GM08714 (cell line): Measurements from ENCODE around the gene FUCA1.
"Not testable (repeated sequence)": the region's sequence is repeated elsewhere in the genome, so short reads cannot be mapped to it uniquely, and the experiment has no call there.

Experiments
- H3K4me3 ChIP-seq: fragments of 200-500 bp; sonication (Bioruptor generic); 2 replicates; pipeline ENCODE4 v1.5.1; 2014; ENCODE audit warnings: mild to moderate bottlenecking, low read length, inconsistent platforms
- ZNF274 ChIP-seq: IDR thresholded peaks from 2 replicates; pipeline ENCODE4 v1.6.1; 2012; ENCODE audit warnings: mild to moderate bottlenecking, low read depth, low read length

FUCA1 gene

DNA sequence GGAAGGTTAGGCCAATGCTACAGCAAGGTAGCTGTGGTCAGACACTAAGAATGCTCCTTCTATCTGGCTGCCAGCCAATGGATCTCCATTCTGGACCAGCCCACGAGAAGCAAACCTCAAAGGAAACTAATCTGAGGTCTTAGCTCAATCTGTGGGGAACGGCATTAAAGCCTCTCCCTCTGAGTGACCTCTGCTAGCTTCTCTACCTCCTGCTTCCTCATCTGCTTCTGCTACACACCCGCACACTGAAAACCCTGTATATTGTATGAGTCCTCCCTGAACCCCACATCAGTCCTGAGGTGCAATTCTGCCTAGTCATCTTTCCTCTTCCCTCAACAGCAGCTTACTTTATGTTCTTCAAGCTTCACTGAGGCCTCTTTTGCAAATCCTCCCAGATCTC is 60.6 kb downstream of the FUCA1 start:
- no peak overlapping the region for H3K4me3 ChIP-seq
- no peak for TF ChIP-seq ZNF274

DNA sequence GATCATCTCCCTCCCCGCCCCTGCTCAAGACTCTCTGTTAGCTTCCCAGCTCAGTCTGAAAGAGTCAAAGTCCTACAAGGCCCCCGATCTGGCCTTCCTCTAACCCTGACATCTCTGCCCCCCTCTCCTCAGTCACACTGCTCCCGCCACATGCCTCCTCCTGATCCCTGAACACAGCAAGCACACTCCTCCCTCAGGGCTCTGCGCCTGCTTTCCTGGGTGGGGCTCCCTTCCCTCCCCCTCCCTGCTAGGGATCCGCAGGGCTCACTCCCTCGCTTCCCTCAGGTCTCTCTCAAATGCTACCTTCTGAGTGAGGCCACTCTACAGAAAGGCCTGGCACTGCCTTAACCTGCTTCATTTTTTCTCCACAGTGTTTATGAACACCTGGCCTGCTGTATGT is 61.8 kb downstream of the FUCA1 start:
- no peak overlapping the region for H3K4me3 ChIP-seq
- no peak for TF ChIP-seq ZNF274

DNA sequence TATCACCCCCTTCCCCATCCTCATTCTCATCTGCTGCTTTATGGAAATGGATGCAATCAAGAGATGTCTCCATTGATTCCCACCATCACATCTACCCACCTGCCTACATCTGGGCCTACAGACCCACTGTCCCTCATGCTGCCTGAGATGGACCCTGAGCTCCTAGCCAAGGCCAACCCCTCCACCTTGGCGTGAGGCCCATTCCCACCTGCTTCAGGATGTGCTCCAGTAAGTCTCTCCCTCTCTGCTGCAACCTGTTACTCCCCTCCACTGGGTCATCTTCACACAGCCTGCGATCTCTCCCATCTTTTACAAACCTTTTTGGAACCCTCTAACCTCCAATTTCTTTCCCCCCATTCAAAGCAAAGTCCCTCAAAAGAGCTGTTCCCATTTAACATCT is 63.1 kb downstream of the FUCA1 start:
- TF ChIP-seq ZNF274: no peak
- no peak overlapping the region for H3K4me3 ChIP-seq

DNA sequence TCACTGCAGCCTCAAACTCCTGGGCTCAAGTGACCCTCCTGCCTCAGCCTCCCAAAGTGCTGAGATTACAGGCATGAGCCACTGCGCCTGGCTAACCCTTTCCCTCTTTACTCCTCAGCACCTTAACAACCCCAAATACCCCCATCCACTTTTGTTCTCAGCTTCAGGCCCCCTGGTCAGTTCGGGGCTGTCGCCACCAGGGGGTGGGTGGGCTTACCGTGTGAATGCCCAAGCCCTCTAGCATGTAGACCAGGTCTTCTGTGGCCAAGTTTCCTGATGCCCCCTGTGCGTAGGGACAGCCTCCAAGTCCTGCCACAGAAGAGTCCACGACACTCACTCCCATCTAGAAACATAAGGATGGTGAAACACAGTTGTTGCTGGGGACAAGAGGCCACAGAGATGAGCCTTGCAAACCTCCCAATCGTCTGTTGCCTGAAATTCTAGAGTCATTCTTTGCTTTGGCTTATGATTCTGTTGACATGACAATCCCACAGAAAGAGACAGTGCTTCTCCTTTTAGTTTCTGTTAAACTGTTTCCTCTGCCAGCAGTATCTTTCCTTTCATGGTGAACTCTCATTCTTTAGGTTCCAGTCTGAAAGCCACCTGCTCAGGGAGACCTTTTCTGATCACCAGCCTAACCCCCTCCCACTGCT is 63.8 kb downstream of the FUCA1 start:
- no peak for TF ChIP-seq ZNF274

DNA sequence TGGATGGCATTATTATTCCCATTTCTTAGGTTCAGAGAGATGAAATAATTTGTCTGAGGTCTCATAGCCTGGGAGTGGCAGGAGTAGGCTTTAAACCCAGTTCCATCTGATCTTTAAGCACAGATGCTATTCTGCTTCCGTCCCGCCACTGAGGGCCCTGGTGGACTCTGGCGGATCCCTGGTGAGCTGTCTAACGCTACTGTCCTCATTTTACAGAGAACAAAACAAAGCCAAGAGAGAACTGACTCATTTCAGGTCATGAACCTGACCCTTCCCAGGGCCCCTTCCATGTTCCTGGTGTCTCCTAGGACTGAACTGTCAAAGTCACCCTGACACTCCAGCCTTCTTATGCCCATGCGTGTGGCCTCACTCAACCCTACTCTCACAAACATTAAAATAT is 64.4 kb downstream of the FUCA1 start:
- TF ChIP-seq ZNF274: no peak
- H3K4me3 ChIP-seq: no peak overlapping the region

More for the DNA sequence above, 63.8 kb downstream of the FUCA1 start:
- no peak overlapping the region for H3K4me3 ChIP-seq

GRCh38 chr1:23802809-23803342 is 65.2 kb downstream of the FUCA1 start:
- H3K4me3 ChIP-seq: not testable (repeated sequence)

- TF ChIP-seq ZNF274: no peak
- no peak overlapping the region for H3K4me3 ChIP-seq
These were observed 66.2 kb downstream of the FUCA1 start for GRCh38 chr1:23801876-23802275.

- no peak for TF ChIP-seq ZNF274
- peak overlapping the region; percentile 63 for H3K4me3 ChIP-seq
These were observed 66.7 kb downstream of the FUCA1 start for GRCh38 chr1:23801338-23801748.

GRCh38 chr1:23800400-23801337 is 67.4 kb downstream of the FUCA1 start, which contains the start of gene GALE:
Gene GALE (minus strand): TSS chr1:23800754. CDS start chr1:23799007, 1,747 bp downstream.
- H3K4me3 ChIP-seq: peak within 1 kb of the TSS; percentile 91
- TF ChIP-seq ZNF274: no peak

- TF ChIP-seq ZNF274: no peak
These were observed 68.3 kb downstream of the FUCA1 start for GRCh38 chr1:23799570-23800399.

GRCh38 chr1:23799255-23799569 is 68.9 kb downstream of the FUCA1 start:
- TF ChIP-seq ZNF274: no peak
- H3K4me3 ChIP-seq: peak overlapping the region; percentile 91; the same call in 1 of the 2 replicates

More at GRCh38 chr1:23799570-23800399, 68.3 kb downstream of the FUCA1 start:
- H3K4me3 ChIP-seq: peak overlapping the region; percentile 91

- no peak for TF ChIP-seq ZNF274
- no peak overlapping the region for H3K4me3 ChIP-seq
These were observed 69.4 kb downstream of the FUCA1 start for GRCh38 chr1:23798662-23799142.

DNA sequence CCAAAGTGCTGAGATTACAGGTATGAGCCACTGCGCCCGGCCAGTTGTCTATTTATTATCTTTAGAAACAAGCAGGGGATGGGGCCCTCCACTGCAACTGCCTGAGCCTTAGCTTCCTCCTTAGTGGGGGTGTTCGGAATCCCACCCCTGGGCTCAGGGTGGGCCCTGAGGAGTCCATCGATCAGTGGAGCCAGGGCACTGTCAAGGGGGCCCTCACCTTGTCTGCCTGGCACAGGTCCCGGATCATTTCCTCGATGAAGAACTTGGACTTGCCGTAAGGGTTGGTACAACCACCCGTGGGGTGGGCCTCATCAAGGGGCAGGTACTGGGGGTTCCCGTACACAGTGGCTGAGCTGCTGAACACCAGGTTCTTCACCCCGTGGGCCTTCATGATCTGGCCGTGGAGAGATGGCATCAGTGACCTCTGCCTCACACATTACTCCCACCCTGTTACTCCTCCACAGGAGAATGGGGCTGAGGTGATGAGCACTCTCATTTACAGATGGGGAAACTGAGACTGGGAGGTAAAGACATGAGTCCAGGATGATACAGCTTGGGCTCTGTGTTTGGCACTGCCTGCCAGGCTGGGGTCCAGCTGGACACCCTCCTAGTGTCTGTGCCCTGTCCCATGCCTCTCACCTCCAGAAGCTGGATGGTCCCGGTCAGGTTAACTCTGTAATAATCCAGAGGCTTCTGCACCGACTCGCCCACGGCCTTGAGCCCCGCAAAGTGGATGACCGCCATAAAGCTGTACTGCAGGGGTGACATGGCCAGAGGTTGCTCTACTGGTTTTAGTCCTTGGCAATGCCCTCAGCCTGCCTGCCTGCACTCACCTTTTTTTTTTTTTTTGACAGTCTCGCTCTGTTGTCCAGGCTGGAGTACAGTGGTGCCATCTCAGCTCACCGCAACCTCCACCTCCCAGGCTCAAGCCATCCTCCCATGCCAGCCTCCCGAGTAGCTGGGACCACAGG is 70.3 kb downstream of the FUCA1 start:
- TF ChIP-seq ZNF274: no peak

More for the DNA sequence above, 70.3 kb downstream of the FUCA1 start:
- no peak overlapping the region for H3K4me3 ChIP-seq
